GM21423 (cell line): ENCODE measurements around the gene DYNLT2.
A peak's percentile ranks its signal among the peaks of the same experiment; 100 is the strongest.

ENCODE experiments used
- ATAC-seq: cut with Tn5 transposase; IDR thresholded peaks from one replicate; pipeline ENCODE4 v1.9.1; 2021; ENCODE audit warnings: mild to moderate bottlenecking, moderate library complexity; ENCODE audit not compliant: unreplicated experiment

The DYNLT2 gene

GRCh38 chr6:169751242-169752073 lies at the start of gene DYNLT2, which contains the start of gene ERMARD:
DYNLT2 (minus strand) TSS chr6:169751572; CDS start chr6:169751458, 114 bp downstream.
ERMARD (plus strand) TSS chr6:169751622; CDS start chr6:169751658, 36 bp downstream.
- ATAC-seq, result peak; percentile 94

- ATAC-seq, result no peak
Measured at GRCh38 chr6:169800668-169801395, 49.5 kb upstream of the DYNLT2 start.

GRCh38 chr6:169800116-169800667 lies 48.8 kb upstream of the DYNLT2 start:
- ATAC-seq, result no peak

GRCh38 chr6:169799474-169799926 lies 48.1 kb upstream of the DYNLT2 start:
- no peak for ATAC-seq

- no peak for ATAC-seq
Measured at GRCh38 chr6:169798764-169799473, 47.5 kb upstream of the DYNLT2 start.

GRCh38 chr6:169795196-169795595 lies 43.8 kb upstream of the DYNLT2 start:
- ATAC-seq, result no peak

GRCh38 chr6:169794317-169795055 lies 43.1 kb upstream of the DYNLT2 start:
- no peak for ATAC-seq

- ATAC-seq, result no peak
Measured at GRCh38 chr6:169793408-169793807, 42.0 kb upstream of the DYNLT2 start.

GRCh38 chr6:169792306-169793015 lies 41.1 kb upstream of the DYNLT2 start:
- ATAC-seq, result no peak

GRCh38 chr6:169791721-169792131 lies 40.4 kb upstream of the DYNLT2 start:
- no peak for ATAC-seq

- peak; percentile 97 for ATAC-seq
Measured at GRCh38 chr6:169789944-169790927, 38.9 kb upstream of the DYNLT2 start.

GRCh38 chr6:169789146-169789943 lies 38.0 kb upstream of the DYNLT2 start:
- no peak for ATAC-seq

GRCh38 chr6:169788809-169789145 lies 37.4 kb upstream of the DYNLT2 start:
- ATAC-seq, result no peak

- ATAC-seq, result no peak
Measured at GRCh38 chr6:169787797-169788196, 36.4 kb upstream of the DYNLT2 start.

GRCh38 chr6:169786349-169786748 lies 35.0 kb upstream of the DYNLT2 start:
- no peak for ATAC-seq

- no peak for ATAC-seq
Measured at GRCh38 chr6:169785566-169785965, 34.2 kb upstream of the DYNLT2 start.

GRCh38 chr6:169784821-169785340 lies 33.5 kb upstream of the DYNLT2 start:
- no peak for ATAC-seq
